ENCODE measurements around the gene EVA1A. TPM values are rescaled to one million over a fixed set of nuclear protein-coding genes. Genes with fewer than 3 reads are reported as not detected.

Gene EVA1A
- total and polyA plus RNA-seq, 2 experiments from 2014 or later = 4.6 to 7.9 TPM

- H3K9me2 ChIP-seq (ENCODE audit: insufficient read depth) = no peaks in the 10 kb centered on the region; the same call in 1 of the 2 replicates
- Mint-ChIP-seq H3K36me3 (ENCODE audit: low read depth) (peaks cover 32% of the 10 kb centered on the region), H3K27me3 (ENCODE audit: insufficient read depth, low read depth, poor library complexity) (peaks cover 2% of the 10 kb centered on the region), H3K4me3 (no peak overlapping the region), H3K9me3 (peaks cover 22% of the 10 kb centered on the region), H3K27ac (no peak overlapping the region), H3K4me1 (peaks cover 10% of the 10 kb centered on the region)
- H3K4me2 ChIP-seq = no peak overlapping the region
- no peaks in the 10 kb centered on the region for H3K79me2 ChIP-seq (replicated peaks; ENCODE audit: insufficient read depth)
- H3K4me3 ChIP-seq = no peak overlapping the region
- H3F3A ChIP-seq (replicated peaks; ENCODE audit: low read depth) = no peaks in the 10 kb centered on the region
- no peaks in the 10 kb centered on the region for H3K27me3 ChIP-seq (ENCODE audit: insufficient read depth)
- TF ChIP-seq EZH2phosphoT487 (IDR thresholded peaks at IDR 0.05; ENCODE audit: unreplicated experiment) = no peak
- TF ChIP-seq ZNF462 (CRISPR knock-in tag; IDR thresholded peaks at IDR 0.05) = no peak
- TF ChIP-seq CREB1 (CRISPR knock-in tag; IDR thresholded peaks at IDR 0.05; ENCODE audit: low read depth) = no peak
- no peak for TF ChIP-seq POLR2AphosphoS5 (IDR thresholded peaks at IDR 0.05; ENCODE audit: low read depth)
- no peak for TF ChIP-seq EZH2 (IDR thresholded peaks at IDR 0.05; ENCODE audit: low read depth, unreplicated experiment)
- no peak for TF ChIP-seq JUNB (IDR thresholded peaks at IDR 0.05; ENCODE audit: unreplicated experiment)
- TF ChIP-seq ZNF331 (CRISPR knock-in tag; IDR thresholded peaks at IDR 0.05; ENCODE audit: low read depth) = no peak
- TF ChIP-seq NANOG (IDR thresholded peaks at IDR 0.05; ENCODE audit: borderline replicate concordance) = no peak
- TF ChIP-seq ZNF114 (CRISPR knock-in tag; IDR thresholded peaks at IDR 0.05) = no peak
- TF ChIP-seq REST (IDR thresholded peaks at IDR 0.05; ENCODE audit: unreplicated experiment) = no peak
- TF ChIP-seq ETS1 (IDR thresholded peaks at IDR 0.05) = no peak
- TF ChIP-seq CTCF (conservative IDR thresholded peaks at IDR 0.05; ENCODE audit: low read depth in 2 of 2) = no peak
- TF ChIP-seq STAT1 (IDR thresholded peaks at IDR 0.05; ENCODE audit: unreplicated experiment) = no peak
- no peaks in the 10 kb centered on the region for H4K20me1 ChIP-seq (replicated peaks; ENCODE audit: insufficient read depth)
- H2AFZ ChIP-seq = no peak overlapping the region
- no peak overlapping the region for H3K27ac ChIP-seq (ENCODE audit: low read depth)
- peaks cover 3% of the 10 kb centered on the region; the same call in 1 of the 2 replicates for H3K36me3 ChIP-seq (ENCODE audit: insufficient read depth)
- H3K4me1 ChIP-seq (ENCODE audit: insufficient read depth) = no peaks in the 10 kb centered on the region
- no peak for DNase-seq (ENCODE audit: low spot score)
- no peak for ATAC-seq
These were observed 54.5 kb downstream of the EVA1A start for GRCh38 chr2:75506101-75506697.
